ENCODE measurements around the gene FYN.
A peak's percentile ranks its signal among the peaks of the same experiment; 100 is the strongest.

The FYN gene

DNA sequence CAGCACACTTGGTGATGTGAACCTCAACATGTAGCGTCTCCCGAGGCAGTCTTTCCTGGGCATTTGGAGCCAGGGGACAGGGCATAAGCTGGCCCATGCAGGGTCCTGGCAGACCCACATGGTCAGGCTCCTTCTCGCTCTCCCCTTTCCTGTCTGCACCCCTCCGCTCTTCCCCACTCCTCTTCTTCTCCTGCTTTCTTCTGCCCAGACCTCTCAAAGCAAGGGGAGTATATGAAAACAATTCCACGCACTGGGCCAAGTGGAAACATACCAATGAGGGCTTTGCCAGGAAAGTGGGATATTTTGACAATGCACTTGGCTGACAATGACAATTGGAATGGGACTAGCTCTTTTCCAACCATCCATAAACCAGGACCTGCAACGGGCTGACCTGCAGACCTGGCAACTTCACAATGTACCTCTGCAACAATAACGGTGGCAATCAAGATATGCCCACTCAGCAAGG is 208.7 kb downstream of the FYN start:
- H3K4me3 ChIP-seq (replicated peaks; ENCODE audit: low read depth, low read length): no peak overlapping the region
- DNase-seq (ENCODE audit: low read depth): no peak
- TF ChIP-seq, protein P1, sequence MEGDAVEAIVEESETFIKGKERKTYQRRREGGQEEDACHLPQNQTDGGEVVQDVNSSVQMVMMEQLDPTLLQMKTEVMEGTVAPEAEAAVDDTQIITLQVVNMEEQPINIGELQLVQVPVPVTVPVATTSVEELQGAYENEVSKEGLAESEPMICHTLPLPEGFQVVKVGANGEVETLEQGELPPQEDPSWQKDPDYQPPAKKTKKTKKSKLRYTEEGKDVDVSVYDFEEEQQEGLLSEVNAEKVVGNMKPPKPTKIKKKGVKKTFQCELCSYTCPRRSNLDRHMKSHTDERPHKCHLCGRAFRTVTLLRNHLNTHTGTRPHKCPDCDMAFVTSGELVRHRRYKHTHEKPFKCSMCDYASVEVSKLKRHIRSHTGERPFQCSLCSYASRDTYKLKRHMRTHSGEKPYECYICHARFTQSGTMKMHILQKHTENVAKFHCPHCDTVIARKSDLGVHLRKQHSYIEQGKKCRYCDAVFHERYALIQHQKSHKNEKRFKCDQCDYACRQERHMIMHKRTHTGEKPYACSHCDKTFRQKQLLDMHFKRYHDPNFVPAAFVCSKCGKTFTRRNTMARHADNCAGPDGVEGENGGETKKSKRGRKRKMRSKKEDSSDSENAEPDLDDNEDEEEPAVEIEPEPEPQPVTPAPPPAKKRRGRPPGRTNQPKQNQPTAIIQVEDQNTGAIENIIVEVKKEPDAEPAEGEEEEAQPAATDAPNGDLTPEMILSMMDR (IDR thresholded peaks at IDR 0.05; ENCODE audit: low read length, missing control alignments): no peak

DNA sequence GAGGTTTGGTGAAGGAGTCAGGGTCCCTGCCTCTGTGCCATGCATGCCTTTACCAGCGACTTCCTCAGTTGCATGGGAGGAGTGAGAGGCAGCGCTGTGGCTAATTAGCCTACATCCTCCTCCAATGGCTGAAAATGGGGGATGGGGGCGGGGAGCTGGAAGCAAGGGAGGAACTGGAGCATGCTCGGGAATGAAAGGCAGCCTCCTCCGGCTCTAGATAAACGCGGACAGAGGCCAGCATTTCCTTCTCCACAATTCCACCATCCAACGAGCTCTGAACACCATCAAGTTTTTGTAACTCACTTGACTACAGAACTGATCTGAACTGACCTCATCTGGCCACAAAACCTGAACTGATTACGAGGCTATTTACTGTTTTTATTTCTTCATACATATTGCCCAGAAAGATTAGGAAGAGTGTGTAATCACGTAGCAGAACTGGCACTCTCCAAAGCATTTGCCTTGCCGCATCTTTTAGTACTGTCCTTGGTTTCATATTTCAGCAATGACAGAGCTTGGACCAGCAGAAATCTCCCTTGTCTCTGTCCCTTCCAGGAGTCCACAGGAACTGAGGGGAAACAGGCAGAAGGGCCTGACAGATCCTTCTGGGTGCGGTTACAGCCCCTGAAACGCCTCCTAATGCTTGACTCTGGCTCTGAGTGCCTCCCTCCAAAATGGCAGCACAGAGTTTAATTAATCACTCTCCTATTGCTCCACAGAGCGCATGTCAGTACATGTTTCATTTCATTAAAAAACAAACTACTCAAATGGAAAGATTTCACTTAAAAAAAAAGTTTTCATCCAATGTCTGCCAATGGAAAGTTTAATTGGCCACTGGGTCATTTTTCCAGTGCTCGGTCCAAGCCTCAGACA is 209.3 kb downstream of the FYN start:
- H3K4me3 ChIP-seq (replicated peaks; ENCODE audit: low read depth, low read length): peak overlapping the region; percentile 7
- DNase-seq (ENCODE audit: low read depth): peak; percentile 75
- TF ChIP-seq, protein P1 (IDR thresholded peaks at IDR 0.05; ENCODE audit: low read length, missing control alignments): no peak

DNA sequence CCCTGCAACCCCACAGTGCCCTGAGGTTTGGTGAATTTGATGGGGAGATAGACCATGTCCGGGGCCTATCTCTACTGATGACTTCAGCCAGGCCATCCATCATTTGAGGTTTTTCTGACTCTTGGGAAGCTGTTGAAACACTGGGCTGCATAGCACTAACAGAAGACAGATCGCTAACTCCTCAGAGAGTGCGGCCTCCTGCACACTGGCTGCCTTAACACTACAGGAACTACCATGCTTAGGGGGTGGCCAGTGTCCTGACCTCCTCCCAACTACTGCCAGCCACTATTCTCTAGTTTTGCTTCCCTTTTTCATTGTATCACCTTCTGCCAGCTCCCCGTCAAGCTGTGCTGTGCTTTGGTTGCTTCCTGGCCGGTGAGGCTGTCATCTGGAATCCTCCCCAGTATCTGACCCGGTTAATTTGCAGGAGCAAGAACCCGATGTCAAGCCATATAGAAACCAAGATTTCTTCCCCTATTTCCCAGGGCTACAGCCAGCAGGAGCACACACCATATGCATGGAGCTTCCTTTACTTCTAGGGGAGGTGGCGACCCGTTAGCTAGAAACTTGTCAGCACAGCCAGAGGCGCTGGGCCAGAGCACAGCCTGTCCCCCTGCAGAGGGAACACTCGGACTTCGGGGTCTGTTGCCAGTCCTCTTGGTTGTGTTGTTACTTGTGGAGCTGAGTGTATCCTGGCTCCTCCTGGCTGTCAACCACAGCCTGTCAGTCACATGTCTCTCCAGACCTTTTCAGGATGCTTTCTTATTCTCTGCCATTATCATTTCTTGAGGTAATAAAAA is 210.3 kb downstream of the FYN start:
- H3K4me3 ChIP-seq (replicated peaks; ENCODE audit: low read depth, low read length): no peak overlapping the region
- TF ChIP-seq, protein P1 (IDR thresholded peaks at IDR 0.05; ENCODE audit: low read length, missing control alignments): no peak
- DNase-seq (ENCODE audit: low read depth): no peak

GRCh38 chr6:111662072-111662793 is 211.0 kb downstream of the FYN start:
- peak; percentile 21 for DNase-seq (ENCODE audit: low read depth)
- TF ChIP-seq, protein P1 (IDR thresholded peaks at IDR 0.05; ENCODE audit: low read length, missing control alignments): no peak

GRCh38 chr6:111661541-111662061 is 211.7 kb downstream of the FYN start:
- H3K4me3 ChIP-seq (replicated peaks; ENCODE audit: low read depth, low read length): no peak overlapping the region
- DNase-seq (ENCODE audit: low read depth): no peak
- TF ChIP-seq, protein P1 (IDR thresholded peaks at IDR 0.05; ENCODE audit: low read length, missing control alignments): no peak

More at GRCh38 chr6:111662072-111662793, 211.0 kb downstream of the FYN start:
- no peak overlapping the region for H3K4me3 ChIP-seq (replicated peaks; ENCODE audit: low read depth, low read length)

GRCh38 chr6:111660531-111660930 is 212.7 kb downstream of the FYN start:
- H3K4me3 ChIP-seq (replicated peaks; ENCODE audit: low read depth, low read length): no peak overlapping the region
- TF ChIP-seq, protein P1 (IDR thresholded peaks at IDR 0.05; ENCODE audit: low read length, missing control alignments): no peak
- no peak for DNase-seq (ENCODE audit: low read depth)

Measured in fibroblast of pulmonary artery (primary cell).